ENCODE results near the gene FOXRED2. TPM values are rescaled to one million over a fixed set of nuclear protein-coding genes. Genes with fewer than 3 reads are reported as not detected.
A peak's percentile ranks its signal among the peaks of the same experiment; 100 is the strongest.

FOXRED2 gene
- total RNA-seq, 4 donors from 2014 or later = 0.29 to 24.7 (median 9.5) TPM

GRCh38 chr22:36507518-36508010, 724 bp upstream of the FOXRED2 start:
- no peak for DNase-seq
- Histone ChIP-seq H3K4me1 (no peaks in the 10 kb centered on the region), H3K27ac (peak overlapping the region; percentile 83 to 86), H3K27me3 (no peaks in the 10 kb centered on the region), H3K9me3 (no peaks in the 10 kb centered on the region), H3K4me3 (peak overlapping the region; percentile 28 to 50), H3K36me3 (no peaks in the 10 kb centered on the region)
- TF ChIP-seq POLR2A (IDR thresholded peaks at IDR 0.05) (no peak), CTCF (IDR thresholded peaks at IDR 0.05) (no peak)
- intact Hi-C loops (cut with DNase I; ENCODE audit: low total_unique reads) = no loop called here

GRCh38 chr22:36505998-36506635, 723 bp downstream of the FOXRED2 start:
- intact Hi-C loops (cut with DNase I; ENCODE audit: low total_unique reads) = no loop called here
- TF ChIP-seq CTCF (IDR thresholded peaks at IDR 0.05) = no peak
- no peak for TF ChIP-seq POLR2A (IDR thresholded peaks at IDR 0.05)
- Histone ChIP-seq H3K27ac (peak overlapping the region; percentile 83 to 86), H3K36me3 (no peaks in the 10 kb centered on the region), H3K27me3 (no peaks in the 10 kb centered on the region), H3K9me3 (no peaks in the 10 kb centered on the region), H3K4me3 (peak overlapping the region in 1 of 2 donors; percentile 50), H3K4me1 (no peaks in the 10 kb centered on the region)
- DNase-seq = peak; percentile 29 to 34

DNA sequence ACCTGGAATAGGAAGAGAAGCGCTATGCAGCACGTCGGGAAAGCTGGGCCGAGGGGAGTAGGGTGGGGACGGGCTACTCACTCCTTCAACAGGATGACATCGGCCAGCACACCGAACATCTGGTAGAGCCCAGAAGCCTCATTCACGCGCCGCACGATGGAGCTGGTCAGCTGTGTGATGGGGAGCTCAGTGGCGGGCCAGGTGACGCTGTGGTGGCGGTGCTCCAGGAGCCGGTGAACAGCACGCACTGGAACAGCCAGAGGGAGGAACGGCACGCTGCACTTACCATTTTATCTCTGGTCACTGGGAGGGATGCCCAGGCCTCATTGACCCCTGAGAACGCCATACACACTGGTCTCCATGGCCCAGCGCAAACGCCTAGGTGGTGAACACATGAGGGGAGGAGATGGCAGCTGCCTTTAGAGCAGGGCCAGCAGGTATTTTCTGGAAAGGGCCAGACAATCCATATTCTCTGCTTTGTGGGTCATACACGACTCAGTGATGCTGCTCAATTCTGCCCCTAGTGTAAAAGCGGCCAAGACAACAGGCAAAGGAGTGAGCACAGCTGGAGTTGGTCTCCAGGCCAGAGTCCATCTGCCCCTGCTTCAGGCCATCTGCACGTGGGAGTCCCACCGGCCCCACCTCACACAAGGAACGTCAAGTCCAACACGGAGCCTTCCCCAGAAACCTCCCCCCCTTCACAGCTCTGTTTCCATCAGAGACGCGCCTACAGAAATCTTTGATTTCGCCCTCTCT, 8.8 kb downstream of the FOXRED2 start:
- H3K4me3 ChIP-seq = no peak overlapping the region
- DNase-seq = peak in 1 of 2 donors; percentile 32
- H3K4me1 ChIP-seq = no peaks in the 10 kb centered on the region
- H3K36me3 ChIP-seq = no peaks in the 10 kb centered on the region
- no peaks in the 10 kb centered on the region for H3K9me3 ChIP-seq
- intact Hi-C loops (cut with DNase I; ENCODE audit: low total_unique reads) = no loop called here
- H3K27ac ChIP-seq = no peak overlapping the region
- H3K27me3 ChIP-seq = no peaks in the 10 kb centered on the region
- no peak for TF ChIP-seq POLR2A (IDR thresholded peaks at IDR 0.05)
- no peak for TF ChIP-seq CTCF (IDR thresholded peaks at IDR 0.05)

- Histone ChIP-seq H3K27me3 (no peaks in the 10 kb centered on the region), H3K4me3 (no peak overlapping the region), H3K4me1 (no peaks in the 10 kb centered on the region), H3K27ac (no peak overlapping the region), H3K36me3 (no peaks in the 10 kb centered on the region), H3K9me3 (no peaks in the 10 kb centered on the region)
- DNase-seq = no peak
- TF ChIP-seq POLR2A (IDR thresholded peaks at IDR 0.05) (no peak), CTCF (IDR thresholded peaks at IDR 0.05) (no peak)
- intact Hi-C loops (cut with DNase I; ENCODE audit: low total_unique reads) = no loop called here
These were observed 13.1 kb downstream of the FOXRED2 start for GRCh38 chr22:36493690-36494110.

- Histone ChIP-seq H3K27me3 (no peaks in the 10 kb centered on the region), H3K4me1 (no peaks in the 10 kb centered on the region), H3K27ac (no peak overlapping the region), H3K9me3 (no peaks in the 10 kb centered on the region), H3K4me3 (no peak overlapping the region), H3K36me3 (no peaks in the 10 kb centered on the region)
- TF ChIP-seq POLR2A (IDR thresholded peaks at IDR 0.05) = no peak
- no peak for TF ChIP-seq CTCF (IDR thresholded peaks at IDR 0.05)
- no peak for DNase-seq
- intact Hi-C loops (cut with DNase I; ENCODE audit: low total_unique reads) = no loop called here
These were observed 14.7 kb downstream of the FOXRED2 start for GRCh38 chr22:36492109-36492508.
